GM12878 (cell line): ENCODE results near the gene RNASEH2A. TPM values are rescaled to one million over a fixed set of nuclear protein-coding genes. Genes with fewer than 3 reads are reported as not detected.

Experiments
- E4F1 ChIP-seq: fragments of 450-650 bp; IDR thresholded peaks from 2 replicates; pipeline ENCODE4 v1.6.1; 2018; ENCODE audit warnings: borderline replicate concordance, mild to moderate bottlenecking; ENCODE audit not compliant: partially characterized antibody
- EP300 ChIP-seq, 2 experiments: fragments of 150-350 bp in 1 of 2; IDR thresholded peaks; 2 replicates each; pipeline ENCODE4 v1.6.1; 2011 to 2012; ENCODE audit warnings: low read depth in 2 of 2, low read length in 2 of 2, borderline replicate concordance in 1 of 2, improper control_type of control experiment in 1 of 2, inconsistent platforms in 1 of 2; ENCODE audit not compliant: control insufficient read depth in 1 of 2
- IKZF2 ChIP-seq, 2 experiments: fragments of 450-650 bp; IDR thresholded peaks; 2 replicates each; pipeline ENCODE4 v1.6.1; 2017; ENCODE audit warnings: mild to moderate bottlenecking in 2 of 2, moderate library complexity in 2 of 2
- KDM1A ChIP-seq: fragments of 200-600 bp; sonication (generic); IDR thresholded peaks from 2 replicates; pipeline ENCODE4 v1.6.1; 2016; ENCODE audit warnings: borderline replicate concordance
- MXI1 ChIP-seq: fragments of 150-350 bp; IDR thresholded peaks from 2 replicates; pipeline ENCODE4 v1.6.1; 2011; ENCODE audit warnings: low read depth, mild to moderate bottlenecking, inconsistent platforms, low read length, improper control_type of control experiment
- NR2C1 ChIP-seq: fragments of 450-650 bp; IDR thresholded peaks from 2 replicates; pipeline ENCODE4 v1.6.1; 2017; ENCODE audit warnings: antibody characterized with exemption, mild to moderate bottlenecking, moderate library complexity
- POLR2AphosphoS2 ChIP-seq: IDR thresholded peaks from 2 replicates; pipeline ENCODE4 v1.6.1; 2011; ENCODE audit warnings: low read depth, mild to moderate bottlenecking, low read length, improper control_type of control experiment, moderate library complexity
- RAD21 ChIP-seq: IDR thresholded peaks from 2 replicates; pipeline ENCODE4 v1.6.1; 2011; ENCODE audit warnings: mild to moderate bottlenecking, low read depth, low read length, moderate library complexity; ENCODE audit not compliant: insufficient read depth
- WRNIP1 ChIP-seq: IDR thresholded peaks from 2 replicates; pipeline ENCODE4 v1.6.1; 2011; ENCODE audit warnings: low read depth, low read length, improper control_type of control experiment, borderline replicate concordance
- ZBED1 ChIP-seq: IDR thresholded peaks from 2 replicates; pipeline ENCODE4 v1.6.1; 2016; ENCODE audit warnings: borderline replicate concordance
- ZNF207 ChIP-seq: fragments of 450-650 bp; IDR thresholded peaks from 2 replicates; pipeline ENCODE4 v1.6.1; 2014; ENCODE audit warnings: antibody characterized with exemption, mild to moderate bottlenecking, borderline replicate concordance
- ZNF24 ChIP-seq: fragments of 450-650 bp; IDR thresholded peaks from 2 replicates; pipeline ENCODE4 v1.6.1; 2017; ENCODE audit warnings: antibody characterized with exemption, mild to moderate bottlenecking
- ZNF592 ChIP-seq: fragments of 450-650 bp; IDR thresholded peaks from 2 replicates; pipeline ENCODE4 v1.6.1; 2017; ENCODE audit warnings: mild to moderate bottlenecking, moderate library complexity
- ZSCAN29 ChIP-seq: fragments of 450-650 bp; IDR thresholded peaks from 2 replicates; pipeline ENCODE4 v1.6.1; 2017; ENCODE audit warnings: mild to moderate bottlenecking, moderate library complexity
- polyA plus RNA-seq, 11 experiments: library from polyadenylated mRNA; depleted of rRNA in 4 of 11; unstranded in 6 of 11; stranded (reverse) in 5 of 11; fragments of >200 nt; fragmentation: Nextera tagmentation in 4 of 11; fragmentation: Illumina TruSeq in 1 of 11; extraction: Ambion mirVana in 4 of 11; extraction: Trizol in 1 of 11; gene quantifications; 1 replicate in 1 of 11; 2 replicates in 10 of 11; pipeline versions ENCODE4 v1.2.1 to v1.2.3, GENCODE V29; 2011 to 2016; ENCODE audit warnings: inconsistent platforms in 2 of 11, missing spikeins in 2 of 11, low read depth in 1 of 11
- total RNA-seq, 4 experiments: library from RNA; depleted of rRNA in 3 of 4; stranded (reverse); fragments of >200 nt in 3 of 4; fragmentation: Illumina TruSeq in 1 of 4; extraction: Trizol in 1 of 4; gene quantifications; 2 replicates each; pipeline versions ENCODE4 v1.2.1 to v1.2.3, GENCODE V29; 2013 to 2021
- TF ChIP-seq, protein P1 (sequence below): fragments of 450-650 bp; IDR thresholded peaks from 2 replicates; pipeline ENCODE4 v1.6.1; 2017; ENCODE audit warnings: mild to moderate bottlenecking
- TF ChIP-seq, protein P2 (sequence below): IDR thresholded peaks from 2 replicates; pipeline ENCODE4 v1.6.1; 2011; ENCODE audit warnings: low read depth, low read length, improper control_type of control experiment, borderline replicate concordance
- TF ChIP-seq, protein P3 (sequence below): fragments of 450-650 bp; IDR thresholded peaks from 2 replicates; pipeline ENCODE4 v1.6.1; 2017; ENCODE audit warnings: low read depth, mild to moderate bottlenecking, moderate library complexity

The RNASEH2A gene
- total and polyA plus RNA-seq, 10 of the 15 experiments (the other 5 are each of a cell fraction or from before 2014, with no cell fraction given): 17.4 to 103 (median 40.4) TPM

DNA sequence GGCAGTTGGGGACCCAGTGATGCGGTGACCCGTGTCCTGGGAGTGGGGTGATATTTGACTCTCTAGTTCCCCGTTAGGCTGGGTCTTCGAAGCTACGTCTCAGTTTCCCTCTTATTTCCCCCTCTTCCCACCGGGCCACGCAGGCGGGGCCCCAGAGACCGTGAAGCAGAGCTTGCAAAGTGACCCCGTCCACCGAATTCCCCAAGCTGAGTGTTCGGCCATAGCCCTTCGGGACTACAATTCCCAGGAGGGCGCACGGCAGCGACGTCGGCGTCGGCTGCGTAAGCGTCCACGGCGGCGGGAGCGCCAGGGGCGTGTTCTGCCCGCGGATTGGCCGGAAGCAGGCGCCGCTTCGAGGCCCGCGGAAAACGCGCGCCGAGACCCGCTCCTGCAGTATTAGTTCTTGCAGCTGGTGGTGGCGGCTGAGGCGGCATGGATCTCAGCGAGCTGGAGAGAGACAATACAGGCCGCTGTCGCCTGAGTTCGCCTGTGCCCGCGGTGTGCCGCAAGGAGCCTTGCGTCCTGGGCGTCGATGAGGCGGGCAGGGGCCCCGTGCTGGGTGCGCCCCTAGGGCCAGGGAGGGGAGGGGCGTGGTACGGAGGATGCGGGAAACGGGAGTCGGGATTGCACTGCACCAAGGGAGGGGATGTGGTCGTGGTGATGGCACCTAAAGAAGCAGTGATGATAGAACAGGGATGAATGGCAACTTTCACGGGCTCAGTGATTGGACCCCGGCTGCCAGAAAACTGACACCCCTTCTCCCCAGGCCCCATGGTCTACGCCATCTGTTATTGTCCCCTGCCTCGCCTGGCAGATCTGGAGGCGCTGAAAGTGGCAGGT is at the start of gene RNASEH2A (continued):
- TF ChIP-seq ZBED1: no peak
- no peak for TF ChIP-seq KDM1A
- TF ChIP-seq, protein P1, sequence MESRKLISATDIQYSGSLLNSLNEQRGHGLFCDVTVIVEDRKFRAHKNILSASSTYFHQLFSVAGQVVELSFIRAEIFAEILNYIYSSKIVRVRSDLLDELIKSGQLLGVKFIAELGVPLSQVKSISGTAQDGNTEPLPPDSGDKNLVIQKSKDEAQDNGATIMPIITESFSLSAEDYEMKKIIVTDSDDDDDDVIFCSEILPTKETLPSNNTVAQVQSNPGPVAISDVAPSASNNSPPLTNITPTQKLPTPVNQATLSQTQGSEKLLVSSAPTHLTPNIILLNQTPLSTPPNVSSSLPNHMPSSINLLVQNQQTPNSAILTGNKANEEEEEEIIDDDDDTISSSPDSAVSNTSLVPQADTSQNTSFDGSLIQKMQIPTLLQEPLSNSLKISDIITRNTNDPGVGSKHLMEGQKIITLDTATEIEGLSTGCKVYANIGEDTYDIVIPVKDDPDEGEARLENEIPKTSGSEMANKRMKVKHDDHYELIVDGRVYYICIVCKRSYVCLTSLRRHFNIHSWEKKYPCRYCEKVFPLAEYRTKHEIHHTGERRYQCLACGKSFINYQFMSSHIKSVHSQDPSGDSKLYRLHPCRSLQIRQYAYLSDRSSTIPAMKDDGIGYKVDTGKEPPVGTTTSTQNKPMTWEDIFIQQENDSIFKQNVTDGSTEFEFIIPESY: no peak
- 0 out of 2 replicates have a peak, but pooled peaks have one; percentile 77 for TF ChIP-seq ZNF207
- TF ChIP-seq ZNF592: no peak
- no peak for TF ChIP-seq ZSCAN29
- TF ChIP-seq WRNIP1: 0 out of 2 replicates have a peak, but pooled peaks have one; percentile 8
- TF ChIP-seq, protein P2, sequence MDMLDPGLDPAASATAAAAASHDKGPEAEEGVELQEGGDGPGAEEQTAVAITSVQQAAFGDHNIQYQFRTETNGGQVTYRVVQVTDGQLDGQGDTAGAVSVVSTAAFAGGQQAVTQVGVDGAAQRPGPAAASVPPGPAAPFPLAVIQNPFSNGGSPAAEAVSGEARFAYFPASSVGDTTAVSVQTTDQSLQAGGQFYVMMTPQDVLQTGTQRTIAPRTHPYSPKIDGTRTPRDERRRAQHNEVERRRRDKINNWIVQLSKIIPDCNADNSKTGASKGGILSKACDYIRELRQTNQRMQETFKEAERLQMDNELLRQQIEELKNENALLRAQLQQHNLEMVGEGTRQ: no peak
- peak; percentile 84 for TF ChIP-seq MXI1
- no peak for TF ChIP-seq IKZF2 (IDR thresholded peaks at IDR 0.05)
- TF ChIP-seq EP300 (IDR thresholded peaks at IDR 0.05; ENCODE audit: borderline replicate concordance in 1 of 2, control insufficient read depth in 1 of 2, low read depth in 2 of 2, low read length in 2 of 2): no peak
- no peak for TF ChIP-seq POLR2AphosphoS2
- TF ChIP-seq, protein P3, sequence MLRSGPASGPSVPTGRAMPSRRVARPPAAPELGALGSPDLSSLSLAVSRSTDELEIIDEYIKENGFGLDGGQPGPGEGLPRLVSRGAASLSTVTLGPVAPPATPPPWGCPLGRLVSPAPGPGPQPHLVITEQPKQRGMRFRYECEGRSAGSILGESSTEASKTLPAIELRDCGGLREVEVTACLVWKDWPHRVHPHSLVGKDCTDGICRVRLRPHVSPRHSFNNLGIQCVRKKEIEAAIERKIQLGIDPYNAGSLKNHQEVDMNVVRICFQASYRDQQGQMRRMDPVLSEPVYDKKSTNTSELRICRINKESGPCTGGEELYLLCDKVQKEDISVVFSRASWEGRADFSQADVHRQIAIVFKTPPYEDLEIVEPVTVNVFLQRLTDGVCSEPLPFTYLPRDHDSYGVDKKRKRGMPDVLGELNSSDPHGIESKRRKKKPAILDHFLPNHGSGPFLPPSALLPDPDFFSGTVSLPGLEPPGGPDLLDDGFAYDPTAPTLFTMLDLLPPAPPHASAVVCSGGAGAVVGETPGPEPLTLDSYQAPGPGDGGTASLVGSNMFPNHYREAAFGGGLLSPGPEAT: peak; percentile 41; the same call in 1 of the 2 replicates
- TF ChIP-seq E4F1: no peak
- no peak for TF ChIP-seq ZNF24
- TF ChIP-seq NR2C1: peak; percentile 44; the same call in 1 of the 2 replicates
- no peak for TF ChIP-seq RAD21
